A549 (cell line): ENCODE results near the gene TANK. TPM values are rescaled to one million over a fixed set of nuclear protein-coding genes. Genes with fewer than 3 reads are reported as not detected.

Experiments
- ATAC-seq, 2 experiments: fragments of 200-7000 bp in 1 of 2; fragments of >200 bp in 1 of 2; cut with Nextera tagmentation in 1 of 2; cut with Tn5 transposase in 1 of 2; 3 replicates each; pipeline versions ENCODE4 v1.8.0 to v1.9.1; 2018 to 2020; ENCODE audit warnings: mild to moderate bottlenecking in 1 of 2, moderate library complexity in 1 of 2
- CTCF ChIA-PET: fragments of 300-600 bp; sonication (Branson Sonifier 250); formaldehyde crosslinking; extraction: SDS; loops from one replicate; lab custom pipeline; 2021; ENCODE audit warnings: antibody characterized with exemption, inconsistent platforms; lab: Yijun Ruan, JAX
- POLR2A ChIA-PET: fragments of 350-600 bp; formaldehyde crosslinking; extraction: SDS; loops from one replicate; lab custom pipeline; 2021; ENCODE audit warnings: antibody characterized with exemption, inconsistent platforms; lab: Yijun Ruan, JAX
- DNase-seq, 2 experiments: peaks; one replicate each; pipeline versions ENCODE4 v3.0.0 to v3.0.0-alpha.2; 2011 to 2016; ENCODE audit warnings: low read depth in 1 of 2, low spot score in 1 of 2
- FAIRE-seq: peaks from 2 replicates; lab custom pipeline; 2011; peaks lifted over from hg19 to GRCh38; lab: Jason Lieb, UNC
- H3K27ac ChIP-seq, 2 experiments: fragments of >200 bp; sonication (Bioruptor Twin); formaldehyde crosslinking; 3 replicates each; pipeline ENCODE4 v1.5.1; 2016 to 2017
- H3K4me1 ChIP-seq: fragments of >200 bp; sonication (Bioruptor Twin); formaldehyde crosslinking; 3 replicates; pipeline ENCODE4 v1.6.1; 2016
- H3K4me2 ChIP-seq: fragments of >200 bp; sonication (Bioruptor Twin); formaldehyde crosslinking; 3 replicates; pipeline ENCODE4 v1.6.1; 2016
- H3K4me3 ChIP-seq: fragments of >200 bp; sonication (Bioruptor Twin); formaldehyde crosslinking; 3 replicates; pipeline ENCODE4 v1.5.1; 2016
- H3K9me3 ChIP-seq: fragments of >200 bp; sonication (Bioruptor Twin); formaldehyde crosslinking; 3 replicates; pipeline ENCODE4 v1.6.1; 2016
- ATOH8 ChIP-seq: fragments of 250-450 bp; sonication (Bioruptor Pico); IDR thresholded peaks from 2 replicates; pipeline ENCODE4 v1.5.0; 2020; ENCODE audit warnings: low read depth, mild to moderate bottlenecking, moderate library complexity
- BCL3 ChIP-seq: fragments of >200 bp; sonication (Bioruptor Twin); formaldehyde crosslinking; IDR thresholded peaks from 3 replicates; pipeline ENCODE4 v1.6.1; 2016
- CBX2 ChIP-seq: fragments of 200-600 bp; sonication (generic); IDR thresholded peaks from 2 replicates; pipeline ENCODE4 v1.6.1; 2016; ENCODE audit warnings: low read depth, mild to moderate bottlenecking, borderline replicate concordance
- EP300 ChIP-seq, 2 experiments: fragments of >200 bp; sonication (Bioruptor Twin); formaldehyde crosslinking; IDR thresholded peaks; 2 replicates in 1 of 2; 3 replicates in 1 of 2; pipeline ENCODE4 v1.6.1; 2016 to 2017
- HEYL ChIP-seq: fragments of 250-450 bp; sonication (Bioruptor Pico); IDR thresholded peaks from 2 replicates; pipeline ENCODE4 v1.8.0; 2021; ENCODE audit warnings: mild to moderate bottlenecking, moderate library complexity
- KDM1A ChIP-seq: fragments of 200-600 bp; sonication (generic); IDR thresholded peaks from 2 replicates; pipeline ENCODE4 v1.6.1; 2016; ENCODE audit warnings: low read depth, mild to moderate bottlenecking
- KDM5A ChIP-seq: fragments of 200-600 bp; sonication (generic); IDR thresholded peaks from 2 replicates; pipeline ENCODE4 v1.6.1; 2016; ENCODE audit warnings: antibody characterized with exemption, mild to moderate bottlenecking
- MAFK ChIP-seq: fragments of 450-650 bp; IDR thresholded peaks from 2 replicates; pipeline ENCODE4 v1.6.1; 2014; ENCODE audit not compliant: partially characterized antibody
- MAZ ChIP-seq: fragments of 150-350 bp; IDR thresholded peaks from 2 replicates; pipeline ENCODE4 v1.6.1; 2014; ENCODE audit warnings: antibody characterized with exemption, low read depth, low read length, borderline replicate concordance
- NPAS2 ChIP-seq: fragments of 250-450 bp; sonication (Bioruptor Pico); IDR thresholded peaks from 2 replicates; pipeline ENCODE4 v1.8.0; 2022; ENCODE audit warnings: mild to moderate bottlenecking, moderate library complexity, borderline replicate concordance
- POLR2A ChIP-seq: IDR thresholded peaks from 2 replicates; pipeline ENCODE4 v1.6.1; 2012; ENCODE audit warnings: mild to moderate bottlenecking, low read length
- RARB ChIP-seq: fragments of 250-450 bp; sonication (Bioruptor Pico); IDR thresholded peaks from 2 replicates; pipeline ENCODE4 v1.8.0; 2021; ENCODE audit warnings: mild to moderate bottlenecking, moderate library complexity
- REST ChIP-seq: fragments of 200-600 bp; sonication (generic); IDR thresholded peaks from 2 replicates; pipeline ENCODE4 v1.6.1; 2016; ENCODE audit warnings: antibody characterized with exemption, mild to moderate bottlenecking, moderate library complexity
- SMC3 ChIP-seq: fragments of >200 bp; sonication (Bioruptor Twin); formaldehyde crosslinking; IDR thresholded peaks from 3 replicates; pipeline ENCODE4 v1.6.1; 2018; ENCODE audit warnings: inconsistent platforms
- USF2 ChIP-seq: fragments of 450-650 bp; IDR thresholded peaks from 2 replicates; pipeline ENCODE4 v1.6.1; 2014; ENCODE audit warnings: antibody characterized with exemption
- ZC3H11A ChIP-seq: fragments of 450-650 bp; IDR thresholded peaks from 2 replicates; pipeline ENCODE4 v1.6.1; 2014; ENCODE audit warnings: antibody characterized with exemption, mild to moderate bottlenecking
- WGBS: methylation state at CpG from one replicate; pipeline ENCODE4 v1.1.6; 2017; ENCODE audit errors: missing lambda C conversion rate; 5-methylcytosine and 5-hydroxymethylcytosine counted together
- polyA plus RNA-seq, 4 experiments: library from polyadenylated mRNA; depleted of rRNA in 3 of 4; stranded (reverse); fragments of >200 nt; fragmentation: RNase III in 1 of 4; extraction: RNeasy Plus Mini Kit Qiagen cat#74134 plus additional on column Dnase treatment in 1 of 4; gene quantifications; 2 replicates in 3 of 4; 3 replicates in 1 of 4; pipeline ENCODE4 v1.2.3, GENCODE V29; 2011 to 2017

TANK gene
- polyA plus RNA-seq, 2 of the 4 experiments (the other 2 are of a cell fraction) = 59.6 to 76.3 TPM

GRCh38 chr2:161234627-161235026 lies 74.4 kb downstream of the TANK start:
- no peak for TF ChIP-seq HEYL (CRISPR knock-in tag)
- peak; percentile 60 for TF ChIP-seq MAFK
- FAIRE-seq = no peak

GRCh38 chr2:161237392-161238264 lies 77.4 kb downstream of the TANK start:
- 77% methylated on average over 40 of the region's 49 CpGs for WGBS
- POLR2A ChIA-PET = no interaction called here
- no peak for DNase-seq
- Histone ChIP-seq H3K4me1 (peaks cover 21% of the 10 kb centered on the region), H3K4me2 (peak overlapping the region; percentile 99), H3K9me3 (no peaks in the 10 kb centered on the region), H3K4me3 (peak overlapping the region; percentile 71), H3K27ac (peak overlapping the region; percentile 80 to 88; a peak in 2 of 6 replicates)
- no peak for FAIRE-seq
- TF ChIP-seq USF2 (no peak), BCL3 (no peak), MAZ (no peak), POLR2A (no peak), RARB (CRISPR knock-in tag) (no peak), KDM5A (no peak), ATOH8 (CRISPR knock-in tag) (no peak), CBX2 (no peak), ZC3H11A (no peak), REST (no peak), KDM1A (no peak), SMC3 (no peak), EP300 (IDR thresholded peaks at IDR 0.05) (no peak), NPAS2 (CRISPR knock-in tag) (no peak)
- peak in 1 of 2 experiments; percentile 41; a peak in 3 of 6 replicates for ATAC-seq
- CTCF ChIA-PET = interaction anchor here (0.8 to 1.5 kb wide), 3 partner anchors 9 to 36 kb away, joined by 3 to 8 read pairs (median 3); no protein-coding TSS in a partner anchor

More at GRCh38 chr2:161234627-161235026, 74.4 kb downstream of the TANK start:
- peaks cover 21% of the 10 kb centered on the region for H3K4me1 ChIP-seq
- ChIA-PET CTCF (interaction anchor here (0.9 kb wide), 1 partner anchor 11 kb away, joined by 4 read pairs; no protein-coding TSS in a partner anchor), POLR2A (no interaction called here)
- H3K4me2 ChIP-seq = peak overlapping the region; percentile 26; the same call in 2 of the 3 replicates
- DNase-seq (no peak), ATAC-seq (no peak)
- 67% methylated on average over 2 of the region's 2 CpGs for WGBS
- H3K27ac ChIP-seq = no peak overlapping the region
- H3K9me3 ChIP-seq = no peaks in the 10 kb centered on the region
- no peak overlapping the region for H3K4me3 ChIP-seq
